Middle frontal gyrus (tissue), 1 donor: ENCODE results near the gene TMEM63C.

ENCODE experiments used
- DNase-seq: peaks from one replicate; pipeline ENCODE4 v3.0.0-alpha.2; 2015; ENCODE audit warnings: low spot score; ENCODE audit errors: extremely low spot score

The TMEM63C gene

DNA sequence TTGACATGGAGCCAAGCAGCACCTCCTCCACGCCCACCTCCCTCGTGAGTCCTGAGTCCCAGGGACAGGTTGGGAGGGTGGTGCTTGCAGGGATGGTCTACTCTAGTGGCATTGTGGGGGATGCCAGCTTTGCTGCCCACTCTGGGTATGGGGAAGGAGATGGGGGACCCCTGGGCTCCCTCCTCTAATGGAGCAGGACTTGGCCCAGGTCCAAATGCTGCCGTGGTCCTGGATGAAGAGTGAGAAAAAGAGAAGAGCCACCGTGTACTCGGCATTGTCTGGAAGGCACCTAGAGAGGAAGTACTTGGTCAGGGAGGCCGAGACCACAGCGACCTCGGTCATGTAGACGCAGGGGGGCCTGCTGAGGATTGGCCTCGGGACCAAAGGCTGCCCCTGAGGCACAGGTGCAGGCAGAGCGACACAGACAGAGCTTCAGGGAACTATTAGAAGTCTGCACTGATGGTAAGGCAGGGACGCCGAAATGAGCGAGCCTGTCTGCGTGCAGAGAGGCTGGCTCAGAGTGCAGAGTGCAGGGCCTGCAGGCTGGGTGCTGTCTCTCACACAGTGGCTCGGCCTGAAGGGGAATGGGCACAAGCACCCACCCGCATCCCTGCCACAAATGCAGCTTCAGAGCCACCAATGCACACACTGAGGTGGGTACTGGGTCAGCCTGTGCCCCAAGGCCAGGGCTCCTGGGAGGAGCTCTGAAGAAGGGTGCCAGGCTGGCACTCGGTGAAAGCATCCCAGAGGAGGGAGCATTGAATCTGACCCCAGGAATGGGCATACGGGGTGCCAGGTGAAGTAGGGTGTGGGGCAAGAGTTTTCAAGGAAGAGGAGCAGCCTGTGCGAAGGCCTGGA, 72.0 kb downstream of the TMEM63C start:
- no peak for DNase-seq

DNA sequence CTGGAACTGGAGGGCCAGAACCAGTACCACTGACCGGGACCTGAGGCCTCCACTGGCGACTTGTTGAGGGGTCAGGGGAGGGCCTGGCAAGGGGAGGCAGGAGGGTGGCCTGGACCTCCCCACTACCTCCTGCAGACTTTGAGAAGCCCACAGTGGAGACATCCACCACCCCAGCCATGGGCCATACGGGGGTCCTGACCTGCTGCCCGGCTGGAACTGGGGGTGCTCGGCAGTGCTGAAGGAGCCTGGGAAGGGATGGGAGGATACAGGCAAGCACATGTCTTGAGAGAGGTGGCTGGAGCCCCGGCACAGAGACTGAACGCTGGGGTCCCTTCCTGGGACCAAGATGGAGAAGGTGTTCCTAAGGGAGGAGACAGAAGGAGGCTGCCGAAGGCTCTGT, 75.1 kb downstream of the TMEM63C start:
- no peak for DNase-seq

- no peak for DNase-seq
Measured at GRCh38 chr14:77257700-77258099, 76.1 kb downstream of the TMEM63C start.

DNA sequence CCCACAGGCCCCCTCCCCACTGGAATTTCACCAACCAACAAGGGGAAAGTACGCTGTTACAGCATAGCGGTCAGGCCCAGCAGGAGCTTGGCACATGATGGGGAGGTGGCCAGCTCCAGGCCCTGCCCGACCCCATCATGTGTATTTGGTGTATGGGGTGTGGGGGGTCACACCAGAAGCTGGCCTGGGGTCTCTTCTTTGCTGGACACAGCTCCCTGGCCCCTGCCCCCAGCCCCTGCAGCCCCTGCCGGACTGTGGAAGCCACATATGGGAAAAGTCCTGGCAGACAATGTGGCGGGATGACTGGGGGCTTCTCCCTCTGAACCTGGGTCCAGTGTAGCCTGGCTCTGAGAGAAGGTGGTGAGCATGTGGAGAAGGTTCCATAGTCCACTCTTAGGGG, 77.0 kb downstream of the TMEM63C start:
- DNase-seq = no peak

DNA sequence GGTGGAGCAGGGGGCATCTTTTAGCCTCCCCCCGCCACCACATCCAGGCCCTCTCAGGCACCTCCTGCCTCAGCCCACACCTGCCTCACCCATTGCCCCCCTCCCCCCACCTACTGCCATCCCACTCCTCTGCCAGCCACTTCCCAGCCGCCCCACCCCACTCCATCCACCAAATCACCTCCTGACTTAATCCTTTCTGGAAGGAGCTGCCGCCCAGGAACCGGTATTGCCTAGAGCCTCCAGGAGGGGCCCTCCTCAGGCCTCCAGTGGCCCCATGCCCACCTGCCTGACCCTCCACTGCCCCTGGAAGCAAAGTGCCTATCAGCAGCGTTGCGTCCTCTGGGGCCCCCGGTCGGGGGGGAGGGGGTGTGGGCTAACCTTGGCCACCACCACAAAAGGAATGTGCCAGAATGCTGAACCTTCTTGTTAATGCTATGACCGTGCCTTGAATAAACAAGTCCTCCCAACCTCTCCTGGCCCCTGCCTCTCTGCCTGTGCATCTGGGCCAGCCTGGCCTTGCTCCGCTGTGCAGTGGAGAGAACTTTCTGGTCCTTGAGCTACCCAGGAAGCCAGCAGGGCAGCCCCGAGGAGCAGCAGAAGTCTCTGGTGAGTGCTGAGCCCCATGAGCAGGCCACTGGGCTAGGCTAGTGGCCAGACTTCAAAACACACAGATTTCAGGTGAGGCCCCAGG, 77.6 kb downstream of the TMEM63C start:
- no peak for DNase-seq

DNA sequence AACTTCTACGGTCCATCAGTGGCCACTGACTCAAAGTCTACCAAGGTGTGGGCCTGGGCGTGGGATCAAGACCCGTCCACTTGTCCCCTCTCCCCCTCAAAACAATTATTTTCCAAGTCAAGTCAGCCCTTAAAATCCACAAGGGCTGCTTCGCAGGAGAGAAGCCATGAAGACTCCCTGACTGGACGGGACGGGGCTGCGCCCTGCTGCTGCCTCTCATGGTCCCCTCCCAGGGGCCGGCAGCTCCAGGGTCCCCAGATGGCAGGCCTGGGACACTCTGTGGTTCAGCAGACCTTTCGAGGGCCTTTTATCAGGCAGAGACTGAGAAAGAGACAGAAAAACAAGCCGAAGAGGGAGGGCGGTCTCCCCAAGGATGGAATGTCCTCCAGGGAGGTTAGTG, 78.6 kb downstream of the TMEM63C start:
- DNase-seq = no peak

- DNase-seq = no peak
Measured at GRCh38 chr14:77260631-77261030, 79.0 kb downstream of the TMEM63C start.

DNA sequence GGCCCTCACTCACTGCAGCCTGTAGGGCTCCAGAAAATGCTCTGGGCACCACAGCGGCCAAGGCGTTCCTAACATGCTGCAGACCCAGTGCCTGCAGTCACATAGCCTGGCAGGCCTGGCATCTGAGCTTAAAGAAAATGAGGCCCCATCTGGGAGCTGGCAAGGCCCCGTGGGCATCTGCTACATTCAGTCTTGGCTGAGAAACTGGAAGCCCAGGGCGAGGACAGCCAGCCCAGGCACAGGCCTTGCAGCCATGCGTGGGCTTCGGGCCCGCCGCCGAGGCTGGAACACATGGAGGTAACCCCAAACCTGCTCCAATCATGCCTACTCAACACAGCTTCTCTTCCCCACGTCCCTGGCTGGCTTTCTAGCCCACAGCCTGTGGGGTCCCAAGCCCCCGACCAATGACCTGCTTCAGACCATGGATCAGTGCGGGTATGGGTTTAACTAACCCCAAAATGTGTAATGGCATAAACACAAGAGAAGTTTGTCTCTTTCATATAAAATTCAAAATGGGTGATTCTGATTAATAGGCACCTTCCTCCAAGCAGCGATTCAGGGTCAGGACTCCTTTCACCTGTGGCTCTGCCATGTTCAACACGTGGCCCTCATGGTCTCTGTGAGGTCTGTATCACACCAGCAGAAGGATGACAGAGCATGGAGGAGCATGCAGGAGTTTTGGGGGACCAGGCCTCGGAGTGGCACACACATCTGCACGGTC, 83.0 kb downstream of the TMEM63C start:
- no peak for DNase-seq

DNA sequence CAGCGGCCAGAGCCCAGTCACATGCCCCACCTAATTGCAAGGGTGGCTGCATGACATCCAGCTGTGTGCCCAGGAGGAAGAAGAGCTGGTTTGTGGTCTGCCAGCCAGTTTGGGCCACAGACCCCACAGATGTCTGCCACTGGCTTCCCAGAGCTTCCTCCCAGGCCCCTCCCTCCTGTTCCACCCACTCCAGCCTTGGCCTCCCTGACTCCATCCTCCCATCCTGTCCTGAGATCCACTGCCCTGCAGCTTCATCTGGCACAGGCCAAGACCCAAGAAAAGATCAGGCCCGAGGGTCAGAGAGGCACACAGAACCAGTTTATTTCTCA, 83.6 kb downstream of the TMEM63C start:
- DNase-seq = no peak

DNA sequence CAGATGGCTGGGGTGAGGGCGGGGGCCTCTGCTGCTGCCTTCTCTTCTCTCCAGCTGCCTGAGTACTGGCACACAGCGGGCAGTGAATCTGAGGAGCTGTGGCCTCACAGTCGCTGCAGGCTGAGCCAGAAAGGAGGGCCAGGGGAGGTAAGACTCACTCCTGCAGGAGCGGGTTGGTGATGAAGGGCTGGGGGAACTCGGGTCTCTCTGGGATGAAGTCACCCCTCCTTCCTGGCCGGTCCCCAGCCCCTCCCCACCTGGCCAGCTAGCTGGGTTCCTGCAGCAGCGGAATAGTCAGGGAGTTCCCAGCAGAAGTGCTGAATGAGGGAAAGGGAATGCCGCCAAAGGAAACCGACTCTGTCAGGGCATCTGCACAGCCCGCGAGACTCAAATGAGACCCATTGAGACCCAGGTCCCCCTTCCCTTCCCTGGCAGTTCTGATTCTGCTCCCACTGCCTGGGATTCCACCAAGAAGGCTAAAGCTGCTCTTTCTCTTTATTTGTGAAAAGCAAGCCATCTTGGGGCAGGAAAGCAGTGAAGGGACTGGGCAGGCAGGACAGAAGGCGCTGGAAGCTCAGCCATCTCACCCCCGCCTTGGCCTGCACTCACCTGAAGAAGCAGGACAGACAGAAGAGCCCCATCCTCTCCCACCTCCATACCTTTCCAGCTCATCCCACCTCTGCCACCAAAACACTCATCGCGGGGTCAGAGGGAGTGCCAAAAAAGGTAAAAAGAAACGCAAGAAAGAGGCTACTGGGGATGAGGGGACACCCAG, 84.2 kb downstream of the TMEM63C start:
- no peak for DNase-seq

GRCh38 chr14:77266336-77266735, 84.7 kb downstream of the TMEM63C start:
- no peak for DNase-seq

DNA sequence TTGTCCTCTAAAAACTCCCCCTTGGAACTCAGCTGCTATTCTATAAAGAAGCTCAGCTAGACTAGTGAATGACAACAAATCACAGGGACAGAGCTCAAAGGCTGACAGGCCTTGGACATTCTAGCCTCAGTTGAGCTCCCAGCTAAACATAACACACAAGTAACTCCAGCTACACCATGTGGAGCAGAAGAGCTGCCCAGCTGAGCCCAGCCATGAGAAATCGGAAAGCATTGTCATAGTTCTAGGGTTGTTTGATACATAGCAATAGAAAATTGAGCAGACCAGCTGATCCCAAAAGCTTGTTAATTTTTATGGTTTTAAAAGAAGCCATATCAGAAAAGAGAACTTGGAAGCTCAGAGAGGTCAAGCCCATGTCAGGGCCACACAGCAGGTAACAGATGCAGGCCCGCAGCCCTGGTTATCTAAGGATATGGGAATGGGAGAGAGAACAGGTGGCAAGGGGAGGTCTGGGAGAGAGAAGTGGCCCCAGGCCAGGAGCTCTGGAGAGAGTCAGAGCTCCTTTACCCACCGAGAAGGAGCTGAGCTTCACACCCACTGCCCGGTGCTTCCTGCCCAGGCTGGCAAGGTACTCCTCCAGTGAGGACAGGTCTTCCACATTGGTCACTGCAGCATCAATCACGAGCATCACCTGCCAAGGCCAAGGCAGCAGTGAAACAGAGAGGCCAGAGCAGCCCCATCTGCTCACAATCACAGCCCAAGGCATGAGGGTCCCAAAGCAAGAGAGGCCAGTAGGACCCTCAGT, 86.5 kb downstream of the TMEM63C start:
- no peak for DNase-seq

DNA sequence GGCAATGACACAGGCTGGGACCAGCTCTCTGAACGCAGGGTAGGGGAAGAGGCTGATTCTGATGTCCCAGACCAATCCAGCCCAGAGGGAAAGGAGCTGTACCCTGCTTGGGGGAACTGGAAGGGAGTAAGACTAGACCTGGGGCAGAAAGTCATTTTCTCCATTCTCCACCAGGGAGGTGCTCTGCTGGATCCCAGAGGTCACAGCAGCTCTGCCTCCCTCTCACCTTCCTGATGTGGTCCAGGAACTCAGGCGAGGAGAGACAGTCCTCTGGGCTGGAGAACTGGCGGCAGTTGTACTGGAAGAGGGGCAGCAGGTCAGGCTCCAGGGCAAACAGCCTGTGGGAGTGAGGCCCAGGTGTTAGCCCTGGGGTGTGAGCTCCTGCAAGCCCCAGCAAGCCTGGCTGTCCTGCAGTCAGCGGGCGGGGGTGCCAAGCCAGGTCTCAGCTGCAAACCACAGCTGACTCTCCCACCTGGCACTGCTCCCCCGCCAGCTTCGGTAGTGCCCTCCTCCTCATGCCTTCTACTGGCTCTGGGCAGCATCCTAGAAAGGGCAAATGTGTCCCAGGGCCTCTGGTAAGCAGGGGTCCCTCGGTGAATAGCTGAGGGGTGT, 87.5 kb downstream of the TMEM63C start:
- no peak for DNase-seq

DNA sequence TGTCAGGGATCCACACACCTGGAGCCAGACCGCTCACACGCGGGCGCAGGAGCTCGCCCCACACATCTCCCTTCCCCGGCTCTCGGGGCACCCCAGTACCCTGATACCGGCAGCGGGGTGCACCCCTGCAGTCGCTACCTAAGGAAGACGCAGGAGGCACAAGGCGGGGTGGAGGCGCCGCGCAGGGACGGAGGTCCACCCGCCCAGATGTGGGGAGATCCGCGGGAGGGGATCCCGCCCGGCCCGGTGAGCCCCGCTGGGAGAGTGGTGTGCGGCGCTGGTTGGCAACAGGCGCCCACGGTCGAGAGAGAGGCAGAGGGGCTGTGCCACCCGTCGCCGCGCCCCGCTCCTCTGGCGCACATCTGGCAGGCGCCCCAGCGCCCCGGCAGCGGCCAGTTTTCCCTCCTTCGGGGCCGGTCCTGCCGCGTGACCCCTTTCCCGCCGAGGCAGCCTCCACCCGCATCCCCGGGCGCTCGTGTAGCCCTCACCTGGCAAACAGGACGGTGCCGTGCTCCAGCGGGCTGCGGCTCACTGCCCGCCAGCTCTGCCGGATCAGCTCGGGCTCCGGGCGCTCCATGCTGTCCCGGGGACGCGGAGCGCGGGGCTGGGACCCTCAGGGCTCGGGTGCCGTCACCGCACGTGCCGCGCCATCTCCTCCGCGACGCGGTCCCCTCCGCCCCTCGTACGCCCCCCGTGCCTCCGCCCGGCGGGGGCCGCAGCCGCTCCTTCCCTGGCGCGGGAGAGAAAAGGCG, 88.9 kb downstream of the TMEM63C start:
- DNase-seq = no peak

GRCh38 chr14:77271113-77271710, 89.6 kb downstream of the TMEM63C start, which contains the start of gene NGB:
Gene NGB, minus strand, starts transcription at chr14:77271206. Its CDS starts 269 bp downstream, at chr14:77270937.
- DNase-seq = no peak

DNA sequence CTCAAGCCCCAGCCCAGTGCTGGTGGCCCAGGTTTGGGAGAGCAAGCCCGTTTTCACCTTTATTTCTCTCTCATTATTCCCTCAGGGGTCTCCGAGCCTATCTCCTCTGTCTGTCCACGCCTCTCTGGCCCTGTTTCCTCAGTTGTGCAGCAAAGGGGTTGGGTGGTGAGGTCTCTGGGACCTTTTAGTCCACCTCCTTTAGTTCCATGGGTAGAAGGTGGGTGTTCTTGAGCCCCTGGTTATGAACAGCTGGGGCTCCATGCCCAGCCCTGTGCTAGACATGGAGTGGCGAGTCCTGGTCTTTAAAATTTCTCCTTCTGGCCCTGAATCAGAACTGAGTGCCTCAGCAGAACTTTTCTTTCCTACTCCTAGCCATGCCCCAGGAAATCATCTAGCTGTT, 90.7 kb downstream of the TMEM63C start:
- no peak for DNase-seq

DNA sequence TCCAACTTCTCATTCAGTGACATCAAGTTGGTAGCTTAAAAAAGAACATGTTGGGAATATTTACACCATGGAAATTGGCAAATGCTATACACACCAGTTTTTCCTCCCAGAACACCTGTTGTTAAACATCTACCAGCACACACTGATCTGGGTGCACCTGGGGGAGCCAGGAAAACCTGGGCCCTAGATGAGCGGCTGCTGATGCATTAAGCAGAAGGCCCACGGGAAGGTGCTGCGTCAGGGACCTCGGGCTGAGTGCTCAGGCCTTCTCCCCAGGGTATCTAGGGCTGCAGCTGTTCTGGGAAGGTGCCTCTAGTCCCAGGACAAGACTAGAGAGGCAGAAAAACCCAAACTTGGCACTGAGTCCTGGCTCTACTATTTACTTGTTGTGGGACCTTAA, 92.2 kb downstream of the TMEM63C start:
- DNase-seq = no peak

- DNase-seq = no peak
Measured at GRCh38 chr14:77275041-77275580, 93.5 kb downstream of the TMEM63C start.

DNA sequence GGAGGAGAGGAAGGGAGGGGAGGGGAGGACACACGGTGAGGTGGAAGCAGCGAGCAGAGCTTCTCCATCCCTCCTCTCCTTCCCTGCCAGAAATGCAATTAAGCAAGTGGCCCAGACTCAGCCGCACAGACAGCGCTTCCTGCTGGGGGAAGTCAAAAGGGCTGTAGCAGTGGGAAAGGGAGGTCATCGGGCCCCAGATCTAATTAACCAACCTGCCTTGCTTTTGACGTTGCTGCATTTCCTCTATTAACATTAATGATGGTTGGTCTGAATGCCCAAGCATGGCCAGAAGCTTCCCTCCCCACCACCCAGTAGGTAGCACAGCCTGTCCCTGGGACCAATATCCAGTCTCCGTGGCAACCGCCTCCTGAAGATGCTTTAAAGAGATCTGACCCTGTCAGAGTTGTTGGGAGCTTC, 94.0 kb downstream of the TMEM63C start:
- DNase-seq = no peak
